ENCODE measurements around the gene RXFP4.
"Not testable (repeated sequence)": the region's sequence is repeated elsewhere in the genome, so short reads cannot be mapped to it uniquely, and the experiment has no call there.

Gene RXFP4, protein sequence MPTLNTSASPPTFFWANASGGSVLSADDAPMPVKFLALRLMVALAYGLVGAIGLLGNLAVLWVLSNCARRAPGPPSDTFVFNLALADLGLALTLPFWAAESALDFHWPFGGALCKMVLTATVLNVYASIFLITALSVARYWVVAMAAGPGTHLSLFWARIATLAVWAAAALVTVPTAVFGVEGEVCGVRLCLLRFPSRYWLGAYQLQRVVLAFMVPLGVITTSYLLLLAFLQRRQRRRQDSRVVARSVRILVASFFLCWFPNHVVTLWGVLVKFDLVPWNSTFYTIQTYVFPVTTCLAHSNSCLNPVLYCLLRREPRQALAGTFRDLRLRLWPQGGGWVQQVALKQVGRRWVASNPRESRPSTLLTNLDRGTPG

DNA sequence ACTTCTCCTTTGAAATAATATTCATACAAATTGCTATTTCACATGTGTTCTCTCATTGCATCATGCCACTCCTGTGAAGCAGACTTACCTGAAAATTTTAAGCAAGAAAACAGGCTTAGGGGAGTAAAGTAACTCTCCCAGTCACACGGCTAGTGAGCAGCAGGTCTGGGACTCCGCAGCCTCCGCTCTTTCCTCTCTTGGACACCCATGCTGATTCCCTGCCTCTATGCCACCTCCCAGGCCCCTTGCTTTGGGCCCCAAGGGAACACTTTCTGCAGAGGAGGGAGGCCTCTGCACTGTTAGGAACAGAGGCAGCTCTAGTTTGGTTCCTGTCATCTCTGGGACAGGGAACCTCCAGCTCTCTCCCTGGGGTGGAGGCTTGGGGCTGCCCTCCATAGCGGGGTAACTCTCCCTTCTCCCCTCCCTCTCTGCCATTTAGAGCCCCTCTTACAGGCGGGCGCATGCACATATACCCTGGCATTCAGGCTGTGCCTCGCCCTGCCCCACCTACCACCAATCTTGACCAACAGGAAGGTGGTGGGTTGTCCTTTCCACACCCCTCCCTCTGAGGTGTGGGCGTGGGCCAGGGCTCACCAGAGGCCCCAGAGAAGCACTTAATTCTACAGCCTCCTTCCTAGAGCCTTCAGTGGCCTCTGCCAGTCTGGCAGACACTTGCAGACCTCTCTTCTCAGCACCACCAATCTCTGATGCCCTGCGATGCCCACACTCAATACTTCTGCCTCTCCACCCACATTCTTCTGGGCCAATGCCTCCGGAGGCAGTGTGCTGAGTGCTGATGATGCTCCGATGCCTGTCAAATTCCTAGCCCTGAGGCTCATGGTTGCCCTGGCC is at the start of gene RXFP4:
RXFP4 (plus strand) TSS at position 646 of the 852 bp plus-strand sequence; CDS start at position 718, 72 bp downstream.
- no peak for DNase-seq

GRCh38 chr1:155892796-155893195 is 48.6 kb upstream of the RXFP4 start:
- DNase-seq, result no peak

DNA sequence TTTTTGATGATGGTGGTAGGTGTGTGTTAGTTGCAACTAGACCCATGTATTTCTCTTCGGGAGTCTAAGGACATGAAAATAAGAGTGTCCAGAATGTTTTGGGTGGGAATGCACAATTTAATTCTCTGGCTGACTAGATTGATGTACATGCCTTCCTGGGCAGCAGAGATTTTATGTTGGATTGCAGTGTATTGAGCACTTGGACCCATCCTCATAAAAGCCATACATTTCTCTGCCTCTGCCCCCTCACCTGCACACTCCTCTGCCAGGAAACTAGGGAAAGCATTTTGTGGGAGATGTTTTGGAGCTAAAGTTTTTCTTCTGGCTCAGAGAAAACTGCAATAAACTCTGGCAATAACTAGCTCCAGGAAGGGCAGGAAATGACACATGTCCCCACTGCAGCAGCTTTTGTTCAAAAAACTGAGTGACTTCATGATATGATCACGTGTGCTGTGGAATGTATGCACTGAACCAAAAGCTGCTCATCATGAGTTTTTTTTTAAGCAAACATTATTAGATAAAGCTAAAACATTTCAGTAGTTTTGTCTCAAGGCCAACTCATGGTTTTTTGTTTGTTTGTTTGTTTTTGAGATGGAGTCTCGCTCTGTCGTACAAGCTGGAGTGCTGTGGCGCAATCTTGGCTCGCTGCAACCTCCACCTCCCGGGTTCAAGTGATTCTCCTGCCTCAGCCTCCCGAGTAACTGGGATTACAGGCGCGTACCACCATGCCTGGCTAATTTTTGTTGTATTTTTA is 47.9 kb upstream of the RXFP4 start:
- no peak for DNase-seq

DNA sequence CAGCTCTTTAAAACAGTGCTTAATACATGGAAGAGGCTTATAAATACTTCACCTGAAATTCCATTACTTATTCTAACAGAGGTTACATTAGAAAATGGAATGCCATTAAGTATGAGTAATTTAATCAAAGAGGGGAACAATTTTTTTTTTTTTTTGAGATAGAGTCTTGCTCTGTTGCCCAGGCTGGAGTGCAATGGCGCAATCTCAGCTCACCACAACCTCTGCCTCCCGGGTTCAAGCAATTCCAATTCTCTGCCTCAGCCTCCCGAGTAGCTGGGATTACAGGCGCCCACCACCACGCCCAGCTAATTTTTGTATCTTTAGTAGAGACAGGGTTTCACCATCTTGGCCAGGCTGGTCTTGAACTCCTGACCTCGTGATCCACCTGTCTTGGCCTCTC is 45.8 kb upstream of the RXFP4 start:
- not testable (repeated sequence) for DNase-seq

DNA sequence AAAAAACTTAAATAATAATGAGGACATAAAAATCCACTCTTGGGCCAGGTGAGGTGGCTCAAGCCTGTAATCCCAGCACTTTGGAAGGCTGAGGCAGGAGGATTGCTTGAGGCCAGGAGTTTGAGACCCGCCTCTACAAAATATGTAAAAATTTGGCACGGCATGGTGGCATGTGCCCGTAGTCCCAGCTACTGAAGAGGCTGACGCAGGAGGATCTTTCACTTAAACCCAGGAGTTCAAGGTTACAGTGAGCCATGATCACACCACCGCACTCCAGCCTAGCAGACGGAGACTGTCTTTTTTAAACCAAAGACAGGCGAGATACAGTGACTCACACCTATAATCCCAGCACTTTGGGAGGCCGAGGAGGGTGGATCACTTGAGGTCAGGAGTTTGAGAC is 45.0 kb upstream of the RXFP4 start:
- DNase-seq, result not testable (repeated sequence)

DNA sequence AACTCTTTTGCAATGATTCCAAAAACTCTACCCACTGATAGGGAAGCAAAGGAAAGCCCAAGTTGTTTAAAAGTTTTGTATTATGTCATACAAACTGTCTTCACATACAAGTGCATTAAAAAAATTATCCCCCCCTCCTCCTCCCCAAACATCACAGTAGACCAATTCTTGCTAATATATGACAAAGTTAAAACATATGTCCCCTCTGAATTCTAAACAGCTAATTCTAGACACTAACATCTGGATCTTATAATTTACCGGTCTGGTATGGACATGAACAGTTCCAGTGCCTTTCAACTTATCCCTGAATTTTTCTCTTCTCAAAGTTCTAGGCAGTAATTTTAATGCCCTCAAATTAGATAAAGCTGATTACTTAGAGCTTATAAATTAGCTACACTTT is 43.7 kb upstream of the RXFP4 start:
- no peak for DNase-seq

- no peak for DNase-seq
Observed at GRCh38 chr1:155898888-155899287, 42.5 kb upstream of the RXFP4 start.

DNA sequence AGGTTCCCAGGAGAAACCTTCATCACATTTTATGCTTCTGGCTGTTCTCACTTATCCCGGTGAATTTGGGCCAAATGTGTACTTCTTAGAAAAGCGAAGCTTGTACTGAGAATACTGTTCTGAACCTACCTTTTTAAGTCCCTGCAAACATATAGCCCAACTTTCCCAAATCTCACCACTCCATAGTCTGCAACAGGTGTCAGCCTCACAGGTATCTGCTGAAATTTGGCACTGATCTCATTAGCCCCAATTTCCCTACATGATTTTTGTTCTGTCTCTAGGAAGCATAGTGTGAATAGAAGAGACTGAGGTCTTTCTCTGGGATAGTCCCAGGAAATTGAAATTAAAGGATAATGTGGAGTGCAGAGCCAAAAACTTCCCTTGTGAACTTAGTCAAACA is 41.8 kb upstream of the RXFP4 start:
- DNase-seq, result no peak

DNA sequence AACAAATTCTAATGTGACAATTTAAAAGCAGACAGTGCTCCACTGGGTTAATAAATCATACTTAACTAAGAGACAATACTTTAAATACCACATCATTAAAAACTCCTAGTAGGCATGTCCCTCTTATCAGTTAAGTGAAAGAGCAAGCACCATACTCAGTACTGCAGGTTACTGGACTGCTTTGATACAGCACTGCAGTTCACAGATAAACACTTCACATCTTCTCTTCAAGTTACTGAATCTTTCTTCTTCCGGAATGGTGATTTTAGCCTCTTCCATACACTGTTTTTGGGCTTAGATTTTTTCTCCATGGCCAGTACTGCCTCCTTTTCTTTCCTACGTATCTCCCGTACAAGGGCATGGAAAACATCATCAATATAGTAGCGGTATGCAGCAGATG is 41.3 kb upstream of the RXFP4 start:
- no peak for DNase-seq

DNA sequence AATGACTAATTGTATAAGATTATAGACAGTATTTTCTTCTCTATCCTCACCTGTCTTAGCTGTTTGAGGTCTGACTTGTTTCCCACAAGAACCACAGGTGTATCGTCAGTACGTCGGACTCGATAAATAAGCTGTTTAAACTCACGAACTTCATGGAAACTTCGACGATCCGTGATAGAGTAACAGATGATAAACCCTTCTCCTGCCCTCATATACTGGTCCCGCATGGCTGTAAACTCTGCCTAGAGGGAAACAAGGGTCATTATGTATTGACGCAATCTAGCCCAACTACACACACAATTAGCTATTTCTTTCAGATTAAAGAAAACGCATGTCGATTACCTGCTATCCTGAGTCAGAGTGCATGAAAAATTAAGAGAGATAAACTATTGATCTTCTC is 37.2 kb upstream of the RXFP4 start:
- no peak for DNase-seq

DNA sequence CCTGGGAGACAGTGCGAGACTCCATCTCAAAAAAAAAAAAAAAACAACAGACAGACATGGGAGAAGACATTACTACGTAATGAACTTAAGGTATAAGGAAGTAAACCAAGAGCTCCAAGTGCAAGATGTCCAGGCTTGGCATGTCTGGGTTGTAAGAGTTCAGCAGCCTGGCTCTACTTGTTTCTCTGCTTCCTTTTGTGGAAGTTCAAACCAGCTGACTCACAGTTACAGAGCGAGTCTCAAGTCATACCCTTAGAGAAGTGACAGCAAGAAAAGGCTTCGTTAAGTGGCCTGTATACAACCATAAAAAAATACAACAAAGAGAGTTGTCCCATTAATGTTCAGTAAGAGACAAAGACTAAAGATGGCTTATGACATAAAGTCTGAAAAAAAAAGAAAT is 31.5 kb upstream of the RXFP4 start:
- no peak for DNase-seq

DNA sequence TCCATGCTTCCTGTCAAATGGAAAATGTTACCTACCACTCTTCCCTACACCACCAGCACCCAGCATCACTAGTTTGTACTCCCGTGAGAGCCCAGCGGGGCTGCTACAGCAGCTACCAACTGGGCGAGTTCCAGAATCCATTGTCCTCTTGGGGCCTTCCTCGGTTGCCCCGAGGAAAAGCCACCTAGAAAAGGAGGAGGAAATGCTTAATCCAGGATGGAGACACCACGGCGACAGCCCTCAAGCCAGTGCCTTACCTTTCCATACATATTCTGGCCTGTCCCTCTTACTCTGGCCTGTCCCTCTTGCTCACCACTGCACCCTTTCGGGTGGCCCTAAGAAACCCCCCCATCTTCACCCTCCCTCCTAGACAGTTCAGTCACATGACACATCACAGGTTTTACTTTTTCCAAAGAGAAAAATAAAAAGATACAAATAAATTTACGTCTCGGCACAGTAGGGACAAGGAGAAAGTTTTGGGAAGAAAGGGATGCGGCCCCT is 30.8 kb upstream of the RXFP4 start:
- no peak for DNase-seq

DNA sequence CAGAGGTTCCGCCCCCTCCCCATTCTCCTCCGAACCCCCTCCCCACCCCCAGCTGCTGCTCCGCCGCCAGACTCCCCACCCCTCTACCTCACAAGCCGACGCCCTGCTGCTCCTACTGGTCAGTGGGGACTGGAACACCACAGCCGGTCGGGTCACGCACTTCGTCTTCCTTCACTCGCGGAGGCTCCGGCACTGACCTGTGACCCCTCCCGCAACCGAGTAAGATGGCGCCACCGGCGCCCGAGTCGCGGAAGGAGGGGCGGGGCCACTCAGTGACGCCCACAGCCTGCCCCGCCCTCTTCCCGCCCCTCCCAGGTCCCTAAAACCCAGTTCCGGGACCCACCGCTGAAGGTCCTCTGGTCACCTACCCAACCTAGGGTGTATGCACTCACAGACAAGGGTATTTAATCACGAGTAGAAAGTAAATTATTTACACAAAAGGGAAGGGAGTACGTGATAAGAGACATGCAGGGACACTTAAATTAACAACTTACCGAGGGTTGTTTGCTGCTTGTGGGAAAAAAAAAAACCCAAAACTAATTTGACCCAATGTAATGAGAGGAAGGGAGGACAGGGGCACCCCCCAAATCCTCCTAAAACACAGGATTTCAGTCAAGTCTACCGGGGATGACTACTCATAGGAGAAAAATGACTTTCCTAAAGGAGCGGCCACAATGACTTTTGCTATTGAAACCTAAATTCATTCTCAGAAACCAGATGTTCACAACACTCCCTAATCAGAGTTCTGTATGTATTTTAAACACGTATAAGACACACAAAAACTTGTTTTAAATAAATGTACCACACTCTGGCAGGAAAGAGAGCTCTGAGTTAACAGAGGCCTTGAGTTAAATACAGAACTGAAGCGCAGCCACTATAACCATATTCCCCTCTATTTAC is 30.0 kb upstream of the RXFP4 start, which contains the start of gene RIT1:
RIT1 (minus strand) TSS at position 194 of the 900 bp plus-strand sequence. CDS start 588 bp downstream, outside the sequence.
- DNase-seq, result peak; percentile 59

- no peak for DNase-seq
Observed at GRCh38 chr1:155912056-155912536, 29.3 kb upstream of the RXFP4 start.

GRCh38 chr1:155913969-155914757 is 27.3 kb upstream of the RXFP4 start:
- DNase-seq, result no peak

DNA sequence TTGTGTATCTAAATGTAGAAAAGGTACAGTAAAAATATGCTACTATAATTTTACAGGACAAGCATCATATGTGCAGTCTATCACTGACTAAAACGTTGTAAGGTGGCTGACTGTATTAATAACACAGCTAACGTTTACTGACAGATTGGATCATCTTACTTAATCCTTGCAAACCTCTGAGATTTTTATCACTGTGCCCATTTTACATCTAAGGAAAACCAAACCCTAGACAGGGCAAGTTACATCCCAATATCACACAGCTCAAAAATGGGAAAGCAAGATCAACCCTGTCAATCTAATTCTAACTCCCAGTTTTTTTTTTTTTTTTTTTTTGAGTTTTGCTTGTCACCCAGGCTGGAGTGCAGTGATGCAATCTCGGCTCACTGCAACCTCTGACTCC is 22.8 kb upstream of the RXFP4 start:
- DNase-seq, result no peak

DNA sequence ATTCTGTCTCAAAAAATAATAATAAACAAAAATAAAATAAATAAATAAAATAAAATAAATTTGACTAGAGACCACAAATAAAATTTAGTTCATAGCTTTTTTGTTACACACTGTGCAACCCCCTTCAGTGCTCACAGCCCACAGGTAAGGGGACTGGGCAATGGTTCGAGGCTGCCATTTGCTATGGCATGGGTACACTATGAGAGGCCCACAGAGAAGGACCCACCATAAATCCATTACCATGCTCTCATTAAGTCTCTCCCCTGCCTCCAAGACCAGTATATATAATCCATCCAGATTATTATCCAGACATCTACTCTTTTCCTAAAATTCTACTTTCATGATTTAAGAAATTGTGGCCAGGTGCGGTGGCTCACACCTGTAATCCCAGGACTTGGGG is 21.6 kb upstream of the RXFP4 start:
- DNase-seq, result no peak

GRCh38 chr1:155920717-155921116 is 20.7 kb upstream of the RXFP4 start:
- DNase-seq, result no peak

GRCh38 chr1:155925506-155925905 is 15.9 kb upstream of the RXFP4 start:
- DNase-seq, result no peak

- DNase-seq, result no peak
Observed at GRCh38 chr1:155929057-155929456, 12.4 kb upstream of the RXFP4 start.

GRCh38 chr1:155930725-155931124 is 10.7 kb upstream of the RXFP4 start:
- DNase-seq, result not testable (repeated sequence)
